Measurements from ENCODE around the gene MAP2K5.

MAP2K5 gene

GRCh38 chr15:67560320-67560719, 17.8 kb downstream of the MAP2K5 start:
- no peak for DNase-seq

- no peak for DNase-seq
Observed at GRCh38 chr15:67563092-67563491, 20.6 kb downstream of the MAP2K5 start.

DNA sequence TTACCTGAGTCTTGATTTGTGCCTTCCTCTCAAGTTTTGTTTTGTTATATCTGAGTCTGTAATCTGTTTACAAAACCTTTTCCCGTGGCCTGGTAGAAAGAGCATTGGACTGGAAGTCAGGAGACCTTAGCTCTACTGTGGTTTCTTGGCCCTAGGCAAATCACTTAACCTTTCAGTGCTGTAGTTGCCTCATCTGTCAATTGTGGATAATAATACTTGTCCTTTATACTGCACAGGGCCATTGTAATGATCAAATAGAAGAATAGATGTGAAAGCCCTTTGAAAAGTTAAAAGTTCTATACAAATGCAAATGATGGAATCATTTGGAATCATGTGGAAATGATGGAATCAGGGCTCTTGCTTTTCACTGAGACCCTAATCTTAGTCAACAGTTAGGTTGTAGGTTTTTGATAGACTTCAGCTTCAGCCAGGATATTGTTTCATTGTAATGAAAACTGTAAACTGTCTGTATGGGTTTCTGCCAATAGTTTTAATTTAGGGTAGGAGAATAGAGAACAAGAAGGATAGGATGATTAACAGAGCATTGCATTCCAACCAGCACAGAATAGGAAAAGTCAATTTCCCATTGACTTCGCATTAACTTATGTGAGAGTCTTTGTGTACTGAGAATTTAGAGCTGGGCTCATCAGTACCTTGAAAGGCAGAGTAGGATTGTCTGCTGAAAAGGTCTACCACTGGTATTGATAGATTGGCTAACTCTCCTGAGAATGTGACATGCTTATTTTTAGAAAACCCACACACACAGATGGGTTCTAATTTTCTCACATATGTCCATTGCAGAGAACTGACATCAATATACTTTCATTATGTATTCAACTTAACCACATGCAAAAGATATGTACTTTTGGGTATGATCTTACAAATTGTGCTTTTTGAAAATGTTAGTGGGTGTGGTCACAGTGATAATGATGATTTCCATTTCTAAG, 21.8 kb downstream of the MAP2K5 start:
- no peak for DNase-seq

- no peak for DNase-seq
Observed at GRCh38 chr15:67564968-67565345, 22.5 kb downstream of the MAP2K5 start.

DNA sequence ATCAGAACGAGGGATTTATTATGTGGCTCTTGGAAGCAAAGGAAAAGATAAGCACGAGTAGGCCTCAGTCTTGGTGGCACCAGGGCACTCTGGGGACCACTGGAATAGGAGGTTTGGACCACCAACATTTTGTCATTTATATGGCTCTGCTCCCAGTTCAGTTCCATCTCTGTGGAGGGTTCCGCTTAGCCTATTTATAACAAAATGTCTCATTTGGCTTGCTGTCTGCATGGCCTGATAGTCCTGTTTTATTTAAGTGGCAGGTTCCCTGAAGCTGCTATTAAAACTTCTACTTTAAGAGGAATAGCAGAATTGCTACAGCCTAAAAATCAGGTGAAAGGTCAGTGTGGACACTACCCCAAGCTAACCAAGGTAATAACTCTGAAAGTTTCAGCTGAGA, 27.2 kb downstream of the MAP2K5 start:
- no peak for DNase-seq

DNA sequence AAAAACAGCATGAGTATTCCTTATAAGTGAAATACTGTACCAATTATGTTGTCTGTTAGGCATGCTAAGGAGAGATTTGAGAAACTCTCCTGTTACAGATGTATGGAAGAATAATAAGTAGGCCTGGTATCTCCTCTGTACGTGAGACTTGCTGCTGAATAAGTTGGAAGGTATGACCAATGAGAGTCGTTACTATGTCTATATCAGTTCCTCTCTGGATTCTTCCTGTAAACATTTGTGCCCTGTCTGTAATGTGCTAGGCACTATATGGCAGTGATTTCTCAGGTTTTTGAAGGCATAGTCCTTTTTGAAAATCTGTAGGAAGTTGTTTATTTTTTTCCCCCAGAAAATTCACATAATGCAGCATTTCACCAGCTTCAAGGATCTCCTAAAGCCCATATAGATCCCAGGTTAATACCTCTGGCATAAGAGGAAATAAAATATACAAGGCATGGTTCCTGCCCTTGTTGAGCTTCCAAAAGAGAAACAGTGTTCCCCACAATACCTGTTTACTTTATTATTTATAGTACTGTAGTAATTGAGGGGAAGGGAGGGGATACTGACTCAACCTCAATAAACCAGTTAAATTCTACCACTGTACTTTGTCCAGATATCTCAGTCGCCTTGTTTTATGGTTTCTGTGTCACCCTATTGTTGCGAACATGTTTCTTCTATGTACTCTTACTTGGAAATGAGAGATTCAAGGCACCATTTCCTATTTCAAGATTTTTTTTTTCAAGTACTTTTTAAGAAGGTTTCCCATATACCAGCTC, 28.6 kb downstream of the MAP2K5 start:
- no peak for DNase-seq

GRCh38 chr15:67571648-67572415, 29.3 kb downstream of the MAP2K5 start:
- DNase-seq: no peak

- DNase-seq: no peak
Observed at GRCh38 chr15:67573194-67573593, 30.7 kb downstream of the MAP2K5 start.

DNA sequence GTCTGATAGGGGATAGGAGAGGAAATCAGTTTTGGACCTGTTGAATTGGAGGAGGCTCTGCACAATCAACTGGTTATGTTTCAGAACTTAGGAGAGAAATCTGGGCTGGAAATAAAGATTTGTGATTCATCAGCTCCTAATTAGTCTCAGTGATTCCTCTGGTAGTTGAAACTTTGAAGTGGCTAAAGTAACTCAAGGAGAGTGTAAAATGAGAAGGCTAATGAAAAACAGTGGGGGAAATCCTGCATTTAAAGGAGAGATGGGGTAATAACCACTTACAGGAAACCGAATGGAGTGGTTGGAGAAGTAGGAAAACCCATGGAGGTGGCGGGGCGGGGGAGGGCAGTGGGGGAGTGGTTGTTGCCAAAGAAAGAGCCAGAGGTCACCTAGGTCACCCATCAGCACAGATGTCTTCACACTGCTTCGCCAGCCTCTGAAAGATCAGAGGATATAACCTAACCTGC, 32.6 kb downstream of the MAP2K5 start:
- DNase-seq: no peak

- no peak for DNase-seq
Observed at GRCh38 chr15:67578020-67578600, 35.6 kb downstream of the MAP2K5 start.

DNA sequence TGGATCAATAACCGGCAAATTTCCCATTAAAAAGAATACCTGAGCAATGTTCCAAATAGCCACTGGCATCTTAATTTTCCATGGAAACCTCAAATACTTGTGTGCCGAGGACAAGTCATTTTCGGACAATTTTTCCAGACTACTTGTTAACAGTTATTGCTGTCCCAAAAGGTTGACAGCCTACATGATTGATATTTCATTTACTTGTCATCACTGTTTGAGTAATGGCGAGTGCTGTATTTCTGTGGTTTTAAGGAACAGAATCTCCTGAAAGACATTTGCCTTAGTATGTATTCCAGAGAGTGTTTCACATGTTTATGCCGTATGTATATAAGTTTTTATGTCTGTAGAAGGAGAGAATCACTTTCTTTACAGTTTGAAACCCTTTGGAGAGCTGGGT, 36.7 kb downstream of the MAP2K5 start:
- DNase-seq: no peak

GRCh38 chr15:67579967-67580366, 37.5 kb downstream of the MAP2K5 start:
- no peak for DNase-seq

- no peak for DNase-seq
Observed at GRCh38 chr15:67584157-67584556, 41.7 kb downstream of the MAP2K5 start.

- DNase-seq: no peak
Observed at GRCh38 chr15:67585681-67586080, 43.2 kb downstream of the MAP2K5 start.

DNA sequence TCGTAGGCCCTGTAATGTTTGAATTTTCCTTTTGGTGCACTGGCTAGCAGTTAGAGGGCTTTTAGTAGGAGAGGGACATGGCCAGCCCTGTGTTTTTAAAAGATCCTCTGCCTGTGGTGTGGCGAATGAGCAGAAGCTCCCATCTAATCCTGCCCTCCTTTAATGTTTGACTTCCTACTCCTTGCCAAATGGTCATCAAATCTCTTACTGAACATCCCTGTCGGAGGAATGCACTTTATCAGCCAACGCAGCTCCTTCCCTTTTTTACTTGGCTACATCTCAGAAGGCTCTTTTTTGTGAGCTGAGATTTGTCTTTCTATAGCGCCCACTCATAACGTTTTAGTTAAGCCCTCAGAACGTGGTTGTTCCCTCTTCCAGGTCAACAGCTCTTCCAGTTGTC, 44.8 kb downstream of the MAP2K5 start:
- no peak for DNase-seq

DNA sequence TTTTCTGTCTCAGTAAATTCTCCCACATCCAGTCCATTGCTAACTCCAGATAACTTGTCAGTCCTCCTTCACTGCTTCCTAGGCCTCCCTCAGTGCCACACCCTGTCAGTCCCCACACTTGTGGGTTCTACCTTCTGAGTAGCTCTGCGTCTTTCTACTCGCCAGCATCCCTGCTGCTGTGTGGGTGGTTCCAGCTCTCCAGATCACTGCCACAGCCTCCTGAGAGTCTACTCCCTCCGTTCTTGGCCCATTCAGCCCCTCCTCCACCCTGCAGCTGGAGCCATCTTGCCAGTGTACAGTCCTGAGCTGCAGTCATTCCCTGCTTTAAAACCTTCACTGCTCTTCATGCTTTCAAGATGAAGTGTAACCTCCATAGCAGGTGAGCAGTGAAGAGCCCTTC, 45.3 kb downstream of the MAP2K5 start:
- DNase-seq: no peak

DNA sequence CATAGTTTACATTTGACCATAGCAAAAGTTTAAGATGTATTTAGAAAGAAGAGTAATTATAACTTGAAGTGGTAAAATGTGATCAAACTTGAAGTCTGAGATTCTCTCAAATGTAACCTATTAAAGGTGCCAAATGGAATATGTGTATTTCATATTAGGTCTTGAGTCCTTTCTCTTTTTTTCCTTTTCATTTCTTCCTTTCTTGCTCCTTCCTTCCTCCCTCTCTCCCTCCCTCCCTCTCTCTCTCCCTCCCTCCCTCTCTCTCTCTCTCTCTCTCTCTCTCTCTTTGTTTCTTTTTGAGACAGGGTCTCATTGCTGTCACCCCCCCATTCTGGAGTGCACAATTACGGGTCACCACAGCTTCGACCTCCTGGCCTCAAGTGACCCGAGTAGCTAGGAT, 47.7 kb downstream of the MAP2K5 start:
- no peak for DNase-seq

- DNase-seq: no peak
Observed at GRCh38 chr15:67592245-67592644, 49.7 kb downstream of the MAP2K5 start.

DNA sequence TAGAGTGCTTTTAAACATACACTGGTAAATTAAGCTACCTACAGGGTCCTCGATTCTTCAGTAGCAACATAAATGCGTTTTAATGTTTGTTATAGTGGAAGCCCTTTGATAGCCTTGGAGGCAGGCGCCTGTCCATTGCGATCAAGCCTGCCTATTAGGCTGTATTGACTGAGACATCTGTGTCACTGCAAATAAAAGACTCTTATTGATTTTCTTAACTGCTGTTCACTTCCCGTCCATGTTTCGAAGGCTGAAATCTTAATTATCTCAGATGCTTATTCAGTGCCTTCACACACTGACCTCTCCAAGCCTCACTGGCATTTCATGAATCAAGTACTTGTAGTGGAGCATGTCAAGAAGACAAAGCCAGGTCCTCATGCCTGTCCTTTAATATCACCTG, 51.1 kb downstream of the MAP2K5 start:
- no peak for DNase-seq

DNA sequence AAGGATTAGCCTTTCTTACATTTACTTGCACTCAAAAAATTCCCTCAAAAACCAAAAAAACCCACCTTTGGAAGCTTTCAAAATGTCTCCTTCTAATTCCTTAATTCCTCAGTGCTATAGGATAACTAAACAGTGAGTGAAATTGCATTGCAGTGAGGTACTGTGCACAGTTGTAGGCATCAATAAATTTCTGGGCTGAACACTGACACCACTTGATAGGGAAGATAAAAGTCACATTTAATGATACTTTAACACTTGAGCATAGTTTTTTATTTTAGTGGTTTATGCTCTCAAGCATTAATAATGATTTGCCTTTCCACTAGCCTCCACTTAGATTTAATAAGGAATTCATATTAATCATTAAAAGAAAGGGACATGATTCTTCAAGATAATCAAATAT, 52.3 kb downstream of the MAP2K5 start:
- no peak for DNase-seq

- DNase-seq: no peak
Observed at GRCh38 chr15:67595572-67595971, 53.1 kb downstream of the MAP2K5 start.

- no peak for DNase-seq
Observed at GRCh38 chr15:67601073-67601472, 58.6 kb downstream of the MAP2K5 start.

DNA sequence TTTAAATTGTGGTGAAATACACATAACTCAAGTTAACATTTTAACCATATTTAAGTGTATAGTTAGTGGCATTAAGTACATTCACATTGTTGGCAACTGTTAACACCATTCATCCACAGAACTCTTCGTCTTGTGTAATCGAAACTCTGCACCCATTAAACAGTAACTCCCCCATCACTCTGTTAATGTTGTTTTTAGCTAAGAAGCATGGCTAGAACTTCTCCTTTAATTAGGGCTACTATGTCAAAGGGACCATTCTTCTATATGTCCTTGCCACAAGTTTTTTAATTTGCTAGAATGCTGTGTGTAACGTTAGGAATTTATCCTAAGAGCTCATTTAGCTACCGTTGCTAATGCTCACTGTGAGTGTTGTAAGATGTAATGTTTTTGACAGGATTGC, 60.6 kb downstream of the MAP2K5 start:
- DNase-seq: no peak
